ENCODE measurements around the gene NRN1L.

The NRN1L gene

GRCh38 chr16:67927131-67927941 is 42.7 kb downstream of the NRN1L start:
- TF ChIP-seq CTCF (IDR thresholded peaks at IDR 0.05), result no peak
- no peak for DNase-seq (ENCODE audit: low spot score)
- Histone ChIP-seq H3K4me3 (no peak overlapping the region), H3K27ac (peak overlapping the region in 1 of 2 donors; percentile 62)

- no peak for TF ChIP-seq CTCF (IDR thresholded peaks at IDR 0.05)
- H3K27ac ChIP-seq, result no peak overlapping the region
- DNase-seq (ENCODE audit: low spot score), result no peak
- H3K4me3 ChIP-seq, result no peak overlapping the region
These were observed 43.5 kb downstream of the NRN1L start for GRCh38 chr16:67928147-67928546.

GRCh38 chr16:67928561-67929364 is 44.1 kb downstream of the NRN1L start:
- peak; percentile 80 for TF ChIP-seq CTCF (IDR thresholded peaks at IDR 0.05)
- no peak overlapping the region for H3K4me3 ChIP-seq
- H3K27ac ChIP-seq, result no peak overlapping the region
- DNase-seq (ENCODE audit: low spot score), result no peak

- Histone ChIP-seq H3K27ac (no peak overlapping the region), H3K4me3 (no peak overlapping the region)
- no peak for TF ChIP-seq CTCF (IDR thresholded peaks at IDR 0.05)
- DNase-seq (ENCODE audit: low spot score), result no peak
These were observed 45.5 kb downstream of the NRN1L start for GRCh38 chr16:67930191-67930590.

- no peak overlapping the region for H3K4me3 ChIP-seq
- TF ChIP-seq CTCF (IDR thresholded peaks at IDR 0.05), result no peak
- DNase-seq (ENCODE audit: low spot score), result no peak
- no peak overlapping the region for H3K27ac ChIP-seq
These were observed 46.1 kb downstream of the NRN1L start for GRCh38 chr16:67930678-67931211.

- Histone ChIP-seq H3K4me3 (no peak within 1 kb of the TSS), H3K27ac (no peak within 1 kb of the TSS)
- no peak for TF ChIP-seq CTCF (IDR thresholded peaks at IDR 0.05)
- no peak for DNase-seq (ENCODE audit: low spot score)
These were observed 47.2 kb downstream of the NRN1L start, which contains the start of gene CTRL for GRCh38 chr16:67931712-67932461. TSS of gene CTRL (minus strand) at chr16:67931862. CDS start at chr16:67931852, 10 bp downstream.
